Ascending aorta (tissue), 2 donors: ENCODE results near the gene TEF. TPM values are rescaled to one million over a fixed set of nuclear protein-coding genes. Genes with fewer than 3 reads are reported as not detected.

Source experiments
- DNase-seq, 2 donors: peaks; one replicate each; pipeline ENCODE4 v3.0.0-alpha.2; 2019; ENCODE audit warnings: low spot score in 2 of 2
- H3K27ac ChIP-seq, 2 donors: fragments of 200-600 bp; sonication (generic); one replicate each; pipeline ENCODE4 v1.5.1; 2016 to 2017; ENCODE audit warnings: mild to moderate bottlenecking in 1 of 2
- H3K27me3 ChIP-seq: fragments of 200-600 bp; sonication (generic); one replicate; pipeline ENCODE4 v1.5.1; 2017
- H3K36me3 ChIP-seq, 2 donors: fragments of 200-600 bp; sonication (generic); one replicate each; pipeline ENCODE4 v1.5.1; 2016
- H3K4me1 ChIP-seq, 2 donors: fragments of 200-600 bp; sonication (generic); one replicate each; pipeline ENCODE4 v1.5.1; 2016 to 2017; ENCODE audit warnings: mild to moderate bottlenecking in 1 of 2
- H3K4me3 ChIP-seq, 2 donors: fragments of 200-600 bp; sonication (generic); one replicate each; pipeline ENCODE4 v1.5.1; 2016 to 2017; ENCODE audit warnings: mild to moderate bottlenecking in 1 of 2
- H3K9me3 ChIP-seq, 2 donors: fragments of 200-600 bp; sonication (generic); one replicate each; pipeline ENCODE4 v1.5.1; 2016
- intact Hi-C: fragments of 100-400 bp; cut with DNase I; formaldehyde crosslinking; loops from one replicate; pipeline ENCODE4 v1.15.1; 2023
- total RNA-seq: library from RNA; depleted of rRNA; stranded (reverse); fragments of >200 nt; gene quantifications from one replicate; pipeline ENCODE4 v1.1.0, GENCODE V29; 2016
- TF ChIP-seq, protein P1 (sequence below), 3 experiments: fragments of 200-600 bp in 2 of 3; fragments of 450-650 bp in 1 of 3; sonication (generic) in 2 of 3; IDR thresholded peaks; one replicate each; pipeline ENCODE4 v1.5.1; 2016 to 2019; ENCODE audit warnings: antibody characterized with exemption in 3 of 3, mild to moderate bottlenecking in 1 of 3, moderate library complexity in 1 of 3

TEF gene
- total RNA-seq, 1 donor from 2014 or later: 20.2 TPM

- H3K4me3 ChIP-seq: no peak overlapping the region
Measured at GRCh38 chr22:41343717-41344116, 38.0 kb upstream of the TEF start.

GRCh38 chr22:41344189-41344788, 37.5 kb upstream of the TEF start:
- no peaks in the 10 kb centered on the region for H3K27me3 ChIP-seq
- intact Hi-C loops: no loop called here

More at GRCh38 chr22:41343717-41344116, 38.0 kb upstream of the TEF start:
- H3K9me3 ChIP-seq: no peaks in the 10 kb centered on the region
- peaks cover 75 to 96% of the 10 kb centered on the region in 2 donors for H3K36me3 ChIP-seq
- TF ChIP-seq, protein P1, sequence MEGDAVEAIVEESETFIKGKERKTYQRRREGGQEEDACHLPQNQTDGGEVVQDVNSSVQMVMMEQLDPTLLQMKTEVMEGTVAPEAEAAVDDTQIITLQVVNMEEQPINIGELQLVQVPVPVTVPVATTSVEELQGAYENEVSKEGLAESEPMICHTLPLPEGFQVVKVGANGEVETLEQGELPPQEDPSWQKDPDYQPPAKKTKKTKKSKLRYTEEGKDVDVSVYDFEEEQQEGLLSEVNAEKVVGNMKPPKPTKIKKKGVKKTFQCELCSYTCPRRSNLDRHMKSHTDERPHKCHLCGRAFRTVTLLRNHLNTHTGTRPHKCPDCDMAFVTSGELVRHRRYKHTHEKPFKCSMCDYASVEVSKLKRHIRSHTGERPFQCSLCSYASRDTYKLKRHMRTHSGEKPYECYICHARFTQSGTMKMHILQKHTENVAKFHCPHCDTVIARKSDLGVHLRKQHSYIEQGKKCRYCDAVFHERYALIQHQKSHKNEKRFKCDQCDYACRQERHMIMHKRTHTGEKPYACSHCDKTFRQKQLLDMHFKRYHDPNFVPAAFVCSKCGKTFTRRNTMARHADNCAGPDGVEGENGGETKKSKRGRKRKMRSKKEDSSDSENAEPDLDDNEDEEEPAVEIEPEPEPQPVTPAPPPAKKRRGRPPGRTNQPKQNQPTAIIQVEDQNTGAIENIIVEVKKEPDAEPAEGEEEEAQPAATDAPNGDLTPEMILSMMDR (IDR thresholded peaks at IDR 0.05): no peak
- intact Hi-C loops: no loop called here
- no peak overlapping the region for H3K27ac ChIP-seq
- H3K27me3 ChIP-seq: no peaks in the 10 kb centered on the region
- H3K4me1 ChIP-seq: no peaks in the 10 kb centered on the region
- DNase-seq: no peak

GRCh38 chr22:41345807-41346335, 35.9 kb upstream of the TEF start:
- Histone ChIP-seq H3K4me3 (no peak overlapping the region), H3K27ac (no peak overlapping the region), H3K4me1 (no peaks in the 10 kb centered on the region), H3K36me3 (peaks cover 72 to 89% of the 10 kb centered on the region in 2 donors), H3K9me3 (no peaks in the 10 kb centered on the region), H3K27me3 (no peaks in the 10 kb centered on the region)
- intact Hi-C loops: no loop called here
- TF ChIP-seq, protein P1 (IDR thresholded peaks at IDR 0.05): no peak
- DNase-seq: no peak

More at GRCh38 chr22:41344189-41344788, 37.5 kb upstream of the TEF start:
- peaks cover 76 to 96% of the 10 kb centered on the region in 2 donors for H3K36me3 ChIP-seq
- TF ChIP-seq, protein P1 (IDR thresholded peaks at IDR 0.05): no peak
- H3K27ac ChIP-seq: no peak overlapping the region
- no peak overlapping the region for H3K4me3 ChIP-seq
- no peak for DNase-seq
- H3K4me1 ChIP-seq: no peaks in the 10 kb centered on the region
- no peaks in the 10 kb centered on the region for H3K9me3 ChIP-seq

DNA sequence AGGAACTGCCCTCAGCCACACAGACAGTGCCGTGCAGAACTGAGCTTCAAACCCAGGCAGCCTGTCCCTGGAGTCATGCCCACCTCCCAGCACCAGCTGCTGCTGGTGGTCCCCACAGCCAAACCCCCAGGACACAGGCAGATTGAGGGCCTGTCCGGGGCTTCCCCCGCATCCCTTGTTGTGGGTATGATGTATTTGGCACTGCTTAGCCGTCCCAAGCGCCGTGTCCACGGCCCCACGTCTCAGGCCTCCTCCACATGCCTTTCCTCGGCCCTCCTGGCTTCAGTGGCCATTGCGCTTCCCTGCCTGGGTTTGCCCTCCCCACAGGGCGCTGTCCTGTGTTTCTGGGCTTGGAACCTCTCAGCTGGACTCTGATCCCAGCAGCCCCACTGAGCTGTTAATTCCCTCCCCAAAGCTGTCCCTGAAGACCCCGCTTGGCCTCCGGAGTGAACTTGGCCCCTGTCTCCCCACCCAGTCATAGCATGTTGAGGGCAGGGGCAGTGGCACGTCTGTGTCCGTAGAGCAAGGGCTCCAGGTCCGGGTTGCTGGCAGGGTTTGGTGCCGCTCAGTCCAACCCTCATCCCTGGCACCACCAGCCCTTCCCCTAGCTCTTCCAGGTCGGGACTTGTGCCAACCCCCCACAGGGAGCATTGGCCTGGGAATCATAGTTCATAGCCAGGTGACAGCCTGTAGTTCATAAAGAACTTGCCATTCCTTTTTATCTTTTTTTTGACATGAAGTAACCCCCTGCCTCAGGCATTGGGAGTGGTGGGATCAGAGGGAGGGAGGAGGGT, 34.5 kb upstream of the TEF start:
- TF ChIP-seq, protein P1 (IDR thresholded peaks at IDR 0.05): no peak
- intact Hi-C loops: no loop called here
- Histone ChIP-seq H3K9me3 (no peaks in the 10 kb centered on the region), H3K4me3 (no peak overlapping the region), H3K27me3 (no peaks in the 10 kb centered on the region), H3K4me1 (no peaks in the 10 kb centered on the region), H3K27ac (no peak overlapping the region), H3K36me3 (peaks cover 81 to 89% of the 10 kb centered on the region in 2 donors)
- no peak for DNase-seq

DNA sequence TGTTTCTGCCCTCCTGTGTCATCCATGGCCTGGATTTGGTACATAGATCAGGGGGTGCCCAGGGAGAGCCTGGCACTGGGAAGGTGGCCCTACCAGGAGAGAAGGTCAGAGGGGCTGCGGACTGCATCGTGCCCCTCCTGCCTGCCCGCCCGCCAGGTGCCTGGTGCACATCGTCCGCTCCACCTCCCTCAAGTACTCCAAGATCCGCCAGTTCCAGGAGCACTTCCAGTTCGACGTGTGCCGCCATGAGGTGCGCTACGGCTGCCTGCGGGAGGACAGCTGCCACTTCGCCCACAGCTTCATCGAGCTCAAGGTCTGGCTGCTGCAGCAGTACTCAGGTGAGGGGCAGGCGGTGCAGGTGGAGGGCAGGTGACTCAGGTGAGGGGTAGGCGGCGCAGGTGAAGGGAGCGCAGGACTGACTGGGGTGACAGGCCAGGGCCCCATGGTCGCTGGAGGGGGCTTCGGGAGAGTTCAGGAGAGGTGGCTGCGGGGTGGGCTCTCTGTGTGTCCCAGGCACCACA, 32.7 kb upstream of the TEF start:
- H3K4me1 ChIP-seq: no peaks in the 10 kb centered on the region
- peaks cover 73 to 93% of the 10 kb centered on the region in 2 donors for H3K36me3 ChIP-seq
- H3K27me3 ChIP-seq: no peaks in the 10 kb centered on the region
- DNase-seq: no peak
- TF ChIP-seq, protein P1 (IDR thresholded peaks at IDR 0.05): no peak
- intact Hi-C loops: no loop called here
- H3K27ac ChIP-seq: no peak overlapping the region
- H3K4me3 ChIP-seq: no peak overlapping the region
- H3K9me3 ChIP-seq: no peaks in the 10 kb centered on the region
